HepG2 (cell line): ENCODE results near the gene GOLGA3. TPM values are rescaled to one million over a fixed set of nuclear protein-coding genes. Genes with fewer than 3 reads are reported as not detected.

Source experiments
- ATAC-seq: fragments of 200-7000 bp; cut with Tn5 transposase; 3 replicates; pipeline ENCODE4 v1.9.1; 2020; ENCODE audit warnings: mild to moderate bottlenecking, moderate library complexity
- BruUV-seq: library from RNA; stranded (reverse); fragments of 400-500 nt; replicated peaks from 2 replicates; lab custom pipeline; 2021; lab: Mats Ljungman, UMichigan
- CTCF ChIA-PET: fragments of 300-600 bp; formaldehyde crosslinking; extraction: SDS; loops from one replicate; lab custom pipeline; 2021; ENCODE audit warnings: low total read pairs, inconsistent platforms, low intra/inter-chr PET ratio; lab: Yijun Ruan, JAX
- POLR2A ChIA-PET: fragments of 350-600 bp; sonication (Branson Sonifier 250); formaldehyde crosslinking; loops from one replicate; lab custom pipeline; 2020; ENCODE audit warnings: antibody characterized with exemption, inconsistent platforms; lab: Yijun Ruan, JAX
- DNase-seq: peaks from one replicate; pipeline ENCODE4 v3.0.0-alpha.2; 2015; ENCODE audit warnings: low spot score
- FAIRE-seq: peaks from 3 replicates; lab custom pipeline; 2011; peaks lifted over from hg19 to GRCh38; lab: Jason Lieb, UNC
- H2AFZ ChIP-seq: one replicate; pipeline ENCODE4 v1.6.1; 2011; ENCODE audit warnings: low read length, inconsistent platforms
- H3K27ac ChIP-seq: fragments of 300-600 bp; 3 replicates; pipeline ENCODE4 v1.8.0; 2011; ENCODE audit warnings: mixed run types, mild to moderate bottlenecking, mixed read lengths, low read length, inconsistent platforms; ENCODE audit not compliant: insufficient read depth; ENCODE audit errors: extremely low read length
- H3K27me3 ChIP-seq, 2 experiments: fragments of 200-600 bp in 1 of 2; 2 replicates in 1 of 2; 3 replicates in 1 of 2; pipeline versions ENCODE4 v1.6.0 to v1.8.0; 2011; ENCODE audit warnings: low read length in 2 of 2, mild to moderate bottlenecking in 2 of 2, moderate library complexity in 2 of 2, inconsistent platforms in 1 of 2; ENCODE audit not compliant: insufficient read depth in 2 of 2, control insufficient read depth in 1 of 2
- H3K36me3 ChIP-seq, 2 experiments: fragments of 200-600 bp in 1 of 2; replicated peaks in 1 of 2; 2 replicates in 1 of 2; 3 replicates in 1 of 2; pipeline versions ENCODE4 v1.5.1 to v1.8.0; 2011; ENCODE audit warnings: low read length in 2 of 2, inconsistent platforms in 1 of 2; ENCODE audit not compliant: insufficient read depth in 2 of 2, control insufficient read depth in 1 of 2
- H3K4me1 ChIP-seq: 2 replicates; pipeline ENCODE4 v1.5.1; 2012; ENCODE audit warnings: low read length, inconsistent platforms; ENCODE audit not compliant: insufficient read depth
- H3K4me2 ChIP-seq: 2 replicates; pipeline ENCODE4 v1.6.0; 2011; ENCODE audit warnings: low read depth, low read length, inconsistent platforms
- H3K4me3 ChIP-seq, 3 experiments: fragments of 200-600 bp in 1 of 3; sonication (generic), shearing (Covaris generic) in 1 of 3; replicated peaks in 1 of 3; 2 replicates each; pipeline ENCODE4 v1.5.1; 2011 to 2016; ENCODE audit warnings: low read length in 3 of 3, inconsistent platforms in 2 of 3, low read depth in 2 of 3, mild to moderate bottlenecking in 2 of 3, control low read depth in 1 of 3, mixed read lengths in 1 of 3; ENCODE audit not compliant: insufficient read depth in 1 of 3
- H3K79me2 ChIP-seq: one replicate; pipeline ENCODE4 v1.6.1; 2011; ENCODE audit warnings: low read length, inconsistent platforms; ENCODE audit not compliant: insufficient read depth
- H3K9ac ChIP-seq: 2 replicates; pipeline ENCODE4 v1.6.0; 2011; ENCODE audit warnings: mild to moderate bottlenecking, low read depth, low read length, inconsistent platforms; ENCODE audit not compliant: insufficient read depth
- H3K9me3 ChIP-seq: 2 replicates; pipeline ENCODE4 v1.5.1; 2012; ENCODE audit warnings: mild to moderate bottlenecking, low read length
- H4K20me1 ChIP-seq: 2 replicates; pipeline ENCODE4 v1.6.0; 2011; ENCODE audit warnings: inconsistent platforms, mild to moderate bottlenecking, low read length, moderate library complexity; ENCODE audit not compliant: insufficient read depth
- ATF7 ChIP-seq, 2 experiments: fragments of 450-650 bp in 1 of 2; sonication (generic) in 1 of 2; formaldehyde crosslinking in 1 of 2; IDR thresholded peaks; 2 replicates each; pipeline versions ENCODE4 v1.4.0 to v1.6.1; 2016 to 2020; ENCODE audit warnings: antibody characterized with exemption in 1 of 2, mild to moderate bottlenecking in 1 of 2, missing genetic modification reagents in 1 of 2
- CREB1 ChIP-seq, 2 experiments: fragments of 450-650 bp in 1 of 2; IDR thresholded peaks; 2 replicates each; pipeline ENCODE4 v1.6.1; 2016 to 2017; ENCODE audit warnings: control low read depth in 1 of 2, mild to moderate bottlenecking in 1 of 2, missing compliant biosample characterization in 1 of 2, missing genetic modification characterization in 1 of 2
- SAP130 ChIP-seq: IDR thresholded peaks from 2 replicates; pipeline ENCODE4 v1.6.1; 2016; ENCODE audit warnings: low read depth
- TFE3 ChIP-seq: IDR thresholded peaks from 2 replicates; pipeline ENCODE4 v1.6.1; 2016
- UBTF ChIP-seq: sonication (generic); formaldehyde crosslinking; IDR thresholded peaks from 2 replicates; pipeline ENCODE4 v1.4.0; 2020; ENCODE audit warnings: mild to moderate bottlenecking, missing genetic modification reagents
- ZFP36L1 ChIP-seq: sonication (generic); formaldehyde crosslinking; IDR thresholded peaks from 2 replicates; pipeline ENCODE4 v1.8.0; 2022; ENCODE audit warnings: mild to moderate bottlenecking, missing genetic modification reagents, moderate library complexity
- ZFP37 ChIP-seq: sonication (generic); formaldehyde crosslinking; IDR thresholded peaks from 2 replicates; pipeline ENCODE4 v1.4.0; 2020; ENCODE audit warnings: missing genetic modification reagents, borderline replicate concordance
- WGBS: methylation state at CpG from one replicate; pipeline ENCODE4 v1.1.6; 2017; ENCODE audit warnings: low lambda C conversion rate; 5-methylcytosine and 5-hydroxymethylcytosine counted together
- in situ Hi-C: cut with HindIII; loops from 2 replicates; pipeline ENCODE4 v1.10.0; 2017; ENCODE audit warnings: low pct_unique_long_range_greater_than_20kb; ENCODE audit not compliant: extremely low pct_ligation_motif_present
- intact Hi-C: fragments of 100-400 bp; cut with micrococcal nuclease; formaldehyde crosslinking; loops from one replicate; pipeline ENCODE4 v1.10.0; 2022; ENCODE audit not compliant: unreplicated experiment
- polyA plus RNA-seq, 8 experiments: library from polyadenylated mRNA; depleted of rRNA in 3 of 8; stranded (reverse) in 7 of 8; unstranded in 1 of 8; fragments of >200 nt; fragmentation: Illumina TruSeq in 4 of 8; extraction: Trizol in 4 of 8; gene quantifications; 2 replicates each; pipeline versions ENCODE4 v1.2.1 to v1.2.3, GENCODE V29; 2011 to 2016; ENCODE audit warnings: low read depth in 4 of 8, missing spikeins in 1 of 8, mixed read lengths in 1 of 8; ENCODE audit not compliant: insufficient read depth in 1 of 8
- total RNA-seq, 5 experiments: library from RNA; depleted of rRNA; stranded (reverse); fragments of >200 nt; fragmentation: Illumina TruSeq; extraction: Trizol; gene quantifications; 2 replicates each; pipeline ENCODE4 v1.2.3, GENCODE V29; 2016; ENCODE audit warnings: low read depth in 1 of 5

GOLGA3 gene
- total and polyA plus RNA-seq, 2 of the 13 experiments (the other 11 are each of a cell fraction or from before 2014, with no cell fraction given), result 22.0 to 43.0 TPM

GRCh38 chr12:132824053-132824452 is 4.6 kb downstream of the GOLGA3 start:
- H3K9me3 ChIP-seq, result no peaks in the 10 kb centered on the region
- no peak overlapping the region for H3K9ac ChIP-seq
- in situ Hi-C loops, result no loop called here
- WGBS, result 97% methylated on average over 7 of the region's 7 CpGs
- H4K20me1 ChIP-seq, result peaks cover 21% of the 10 kb centered on the region
- H2AFZ ChIP-seq, result no peak overlapping the region
- H3K4me1 ChIP-seq, result peaks cover 16% of the 10 kb centered on the region
- H3K4me2 ChIP-seq, result no peak overlapping the region
- intact Hi-C loops, result no loop called here
- CTCF ChIA-PET, result no interaction called here
- BruUV-seq, result no TSS peak
- no peak for TF ChIP-seq SAP130 (CRISPR knock-in tag)
- no peak for TF ChIP-seq UBTF (CRISPR knock-in tag)
- no peak for TF ChIP-seq ZFP36L1 (CRISPR knock-in tag)
- TF ChIP-seq TFE3, result no peak
- no peaks in the 10 kb centered on the region; a peak in 1 of 5 replicates for H3K27me3 ChIP-seq
- H3K27ac ChIP-seq, result no peak overlapping the region
- peaks cover 47% of the 10 kb centered on the region for H3K79me2 ChIP-seq
- H3K4me3 ChIP-seq, result no peak overlapping the region
- DNase-seq (no peak), ATAC-seq (no peak), FAIRE-seq (no peak)
- POLR2A ChIA-PET, result no interaction called here
- peaks cover 10 to 52% of the 10 kb centered on the region in 2 experiments for H3K36me3 ChIP-seq

- H3K4me3 ChIP-seq, result no peak overlapping the region
- ATAC-seq (no peak), FAIRE-seq (no peak), DNase-seq (no peak)
- TF ChIP-seq CREB1 (IDR thresholded peaks at IDR 0.05) (peak; percentile 24; the same call in 1 of the 2 replicates), CREB1 (CRISPR knock-in tag; IDR thresholded peaks at IDR 0.05) (no peak), ZFP37 (CRISPR knock-in tag) (no peak), ATF7 (IDR thresholded peaks at IDR 0.05) (peak; percentile 79), ATF7 (CRISPR knock-in tag; IDR thresholded peaks at IDR 0.05) (no peak)
- no peak overlapping the region for H3K4me2 ChIP-seq
- POLR2A ChIA-PET, result interaction anchor here (1.0 kb wide), 1 partner anchor 10 kb away, joined by 4 read pairs; the partner anchor contains the start of gene GOLGA3
- no peak overlapping the region for H3K9ac ChIP-seq
- peaks cover 21 to 64% of the 10 kb centered on the region in 2 experiments; a peak in 4 of 5 replicates for H3K36me3 ChIP-seq
- H3K27me3 ChIP-seq, result no peaks in the 10 kb centered on the region
- intact Hi-C loops, result no loop called here
- H3K79me2 ChIP-seq, result no peaks in the 10 kb centered on the region
- H3K9me3 ChIP-seq, result no peaks in the 10 kb centered on the region
- in situ Hi-C loops, result no loop called here
- no peaks in the 10 kb centered on the region for H3K4me1 ChIP-seq
- no peak overlapping the region for H3K27ac ChIP-seq
- 97% methylated on average over 8 of the region's 8 CpGs for WGBS
- BruUV-seq, result no TSS peak
- H2AFZ ChIP-seq, result no peak overlapping the region
- CTCF ChIA-PET, result no interaction called here
- H4K20me1 ChIP-seq, result peaks cover 7% of the 10 kb centered on the region; the same call in 1 of the 2 replicates
Observed at GRCh38 chr12:132818562-132818961, 10.1 kb downstream of the GOLGA3 start.
